ENCODE results near the gene PRKD3. TPM values are rescaled to one million over a fixed set of nuclear protein-coding genes. Genes with fewer than 3 reads are reported as not detected.

Gene PRKD3
- total and polyA plus RNA-seq, 2 donors (not counting 1 experiment from before 2014, with no cell fraction given), result 48.0 to 67.7 TPM

DNA sequence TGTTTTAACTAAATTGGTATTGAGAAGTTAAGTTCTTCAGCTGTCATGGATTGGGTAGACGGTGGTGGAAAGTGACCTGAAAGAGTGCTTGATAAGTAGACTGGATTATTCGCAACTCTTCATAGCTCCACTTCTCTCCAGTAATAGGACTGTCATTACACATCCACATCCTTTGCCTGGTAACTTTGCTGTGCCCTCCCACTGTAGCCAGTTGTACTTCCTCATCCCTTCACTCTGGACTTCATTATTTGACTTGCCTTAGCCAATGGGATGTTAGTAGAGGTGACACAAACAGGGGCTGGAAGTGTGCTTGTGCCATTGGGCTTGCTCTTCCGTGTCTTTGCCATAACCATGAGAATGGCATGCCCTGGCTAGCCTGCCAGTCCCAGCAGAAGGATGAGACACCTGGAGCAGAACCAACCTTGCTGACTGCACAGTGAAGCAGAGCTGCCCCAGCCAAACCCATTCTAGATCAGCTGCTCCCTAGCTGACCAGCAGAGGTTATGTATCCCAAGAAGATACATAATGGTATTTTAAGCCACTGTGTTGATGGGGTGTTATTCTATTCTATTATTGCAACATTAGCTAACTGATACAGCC is 36.7 kb upstream of the PRKD3 start:
- Histone ChIP-seq H3K9ac (ENCODE audit: insufficient read depth, low read length) (no peak overlapping the region), H3K27ac (ENCODE audit: insufficient read depth, low read length) (no peak overlapping the region), H4K20me1 (ENCODE audit: control insufficient read depth, extremely low read depth, insufficient read depth, low read length) (no peaks in the 10 kb centered on the region), H3K4me3 (replicated peaks in 1 of 4; ENCODE audit: control extremely low read depth in 1 of 4, insufficient read depth in 1 of 4, low read depth in 3 of 4, low read length in 4 of 4) (no peak overlapping the region), H3K27me3 (ENCODE audit: control insufficient read depth, insufficient read depth, low read length) (peaks cover 2% of the 10 kb centered on the region), H3K4me1 (ENCODE audit: control insufficient read depth, extremely low read depth, insufficient read depth, low read length) (no peaks in the 10 kb centered on the region), H2AFZ (ENCODE audit: low read length) (no peak overlapping the region), H3K79me2 (ENCODE audit: control insufficient read depth, insufficient read depth, low read length) (no peaks in the 10 kb centered on the region), H3K9me3 (ENCODE audit: control insufficient read depth, insufficient read depth, low read depth, low read length) (no peaks in the 10 kb centered on the region), H3K4me2 (ENCODE audit: extremely low read depth, insufficient read depth, low read length) (no peak overlapping the region), H3K36me3 (ENCODE audit: control insufficient read depth, insufficient read depth, low read length) (no peaks in the 10 kb centered on the region)
- no peak for DNase-seq (ENCODE audit: low read depth in 2 of 2)
- TF ChIP-seq, protein P1, sequence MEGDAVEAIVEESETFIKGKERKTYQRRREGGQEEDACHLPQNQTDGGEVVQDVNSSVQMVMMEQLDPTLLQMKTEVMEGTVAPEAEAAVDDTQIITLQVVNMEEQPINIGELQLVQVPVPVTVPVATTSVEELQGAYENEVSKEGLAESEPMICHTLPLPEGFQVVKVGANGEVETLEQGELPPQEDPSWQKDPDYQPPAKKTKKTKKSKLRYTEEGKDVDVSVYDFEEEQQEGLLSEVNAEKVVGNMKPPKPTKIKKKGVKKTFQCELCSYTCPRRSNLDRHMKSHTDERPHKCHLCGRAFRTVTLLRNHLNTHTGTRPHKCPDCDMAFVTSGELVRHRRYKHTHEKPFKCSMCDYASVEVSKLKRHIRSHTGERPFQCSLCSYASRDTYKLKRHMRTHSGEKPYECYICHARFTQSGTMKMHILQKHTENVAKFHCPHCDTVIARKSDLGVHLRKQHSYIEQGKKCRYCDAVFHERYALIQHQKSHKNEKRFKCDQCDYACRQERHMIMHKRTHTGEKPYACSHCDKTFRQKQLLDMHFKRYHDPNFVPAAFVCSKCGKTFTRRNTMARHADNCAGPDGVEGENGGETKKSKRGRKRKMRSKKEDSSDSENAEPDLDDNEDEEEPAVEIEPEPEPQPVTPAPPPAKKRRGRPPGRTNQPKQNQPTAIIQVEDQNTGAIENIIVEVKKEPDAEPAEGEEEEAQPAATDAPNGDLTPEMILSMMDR (conservative IDR thresholded peaks at IDR 0.05 in 1 of 2, IDR thresholded peaks at IDR 0.05 in 1 of 2; ENCODE audit: low read depth in 1 of 2, low read length in 2 of 2), result no peak
- no peak for TF ChIP-seq EZH2 (IDR thresholded peaks at IDR 0.05; ENCODE audit: low read length, missing control alignments)

DNA sequence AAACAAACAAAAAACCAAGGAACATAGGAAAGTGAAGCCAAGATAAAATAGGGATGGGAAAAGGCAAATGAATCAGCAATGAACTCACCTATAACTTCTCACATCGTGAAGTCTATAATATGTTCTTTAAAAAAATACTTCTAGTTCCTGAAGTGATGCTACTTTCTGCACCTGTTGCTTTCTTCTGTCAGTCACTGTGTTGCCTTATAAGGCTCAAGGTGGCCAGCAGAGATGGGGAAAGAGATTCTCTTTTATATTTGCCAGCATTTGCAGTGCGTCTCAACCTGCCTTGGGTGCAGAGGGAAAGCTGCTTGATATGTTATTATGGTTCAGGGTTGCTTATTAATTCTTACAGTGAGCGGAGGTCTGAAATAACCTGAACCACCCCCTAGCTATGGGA is 33.8 kb upstream of the PRKD3 start:
- peaks cover 2% of the 10 kb centered on the region for H3K27me3 ChIP-seq (ENCODE audit: control insufficient read depth, insufficient read depth, low read length)

DNA sequence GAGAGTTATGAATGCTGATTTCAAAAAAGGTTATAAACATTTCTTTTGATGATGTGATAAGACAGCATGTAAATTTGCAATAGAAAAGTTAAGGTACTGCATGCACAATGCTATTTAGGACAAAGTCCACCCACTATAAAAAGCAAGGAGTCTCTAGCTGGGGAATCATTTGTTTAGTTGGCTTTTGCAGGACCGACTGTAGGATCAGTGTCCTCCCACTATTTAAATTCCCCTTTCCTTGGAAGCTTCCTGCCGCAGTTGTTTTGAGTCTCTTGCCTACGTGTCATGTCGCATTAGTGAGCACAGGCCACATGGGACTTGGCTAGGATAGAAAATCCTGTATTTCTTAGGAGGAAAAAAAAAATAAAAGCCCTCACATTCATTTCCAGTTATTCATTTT is 32.9 kb upstream of the PRKD3 start:
- peaks cover 2% of the 10 kb centered on the region for H3K27me3 ChIP-seq (ENCODE audit: control insufficient read depth, insufficient read depth, low read length)

More for the DNA sequence above, 33.8 kb upstream of the PRKD3 start:
- no peak for DNase-seq (ENCODE audit: low read depth in 2 of 2)
- H3K9me3 ChIP-seq (ENCODE audit: control insufficient read depth, insufficient read depth, low read depth, low read length), result no peaks in the 10 kb centered on the region
- no peaks in the 10 kb centered on the region for H3K79me2 ChIP-seq (ENCODE audit: control insufficient read depth, insufficient read depth, low read length)
- H3K4me3 ChIP-seq (replicated peaks in 1 of 4; ENCODE audit: control extremely low read depth in 1 of 4, insufficient read depth in 1 of 4, low read depth in 3 of 4, low read length in 4 of 4), result no peak overlapping the region
- H4K20me1 ChIP-seq (ENCODE audit: control insufficient read depth, extremely low read depth, insufficient read depth, low read length), result no peaks in the 10 kb centered on the region
- H2AFZ ChIP-seq (ENCODE audit: low read length), result no peak overlapping the region
- H3K4me1 ChIP-seq (ENCODE audit: control insufficient read depth, extremely low read depth, insufficient read depth, low read length), result no peaks in the 10 kb centered on the region
- H3K9ac ChIP-seq (ENCODE audit: insufficient read depth, low read length), result no peak overlapping the region
- no peak overlapping the region for H3K4me2 ChIP-seq (ENCODE audit: extremely low read depth, insufficient read depth, low read length)
- H3K27ac ChIP-seq (ENCODE audit: insufficient read depth, low read length), result no peak overlapping the region
- TF ChIP-seq, protein P1 (conservative IDR thresholded peaks at IDR 0.05 in 1 of 2, IDR thresholded peaks at IDR 0.05 in 1 of 2; ENCODE audit: low read depth in 1 of 2, low read length in 2 of 2), result no peak
- TF ChIP-seq EZH2 (IDR thresholded peaks at IDR 0.05; ENCODE audit: low read length, missing control alignments), result no peak
- H3K36me3 ChIP-seq (ENCODE audit: control insufficient read depth, insufficient read depth, low read length), result no peaks in the 10 kb centered on the region

More for the DNA sequence above, 32.9 kb upstream of the PRKD3 start:
- Histone ChIP-seq H3K36me3 (ENCODE audit: control insufficient read depth, insufficient read depth, low read length) (no peaks in the 10 kb centered on the region), H3K4me1 (ENCODE audit: control insufficient read depth, extremely low read depth, insufficient read depth, low read length) (no peaks in the 10 kb centered on the region), H3K9ac (ENCODE audit: insufficient read depth, low read length) (no peak overlapping the region), H3K4me2 (ENCODE audit: extremely low read depth, insufficient read depth, low read length) (no peak overlapping the region), H3K27ac (ENCODE audit: insufficient read depth, low read length) (no peak overlapping the region), H3K9me3 (ENCODE audit: control insufficient read depth, insufficient read depth, low read depth, low read length) (no peaks in the 10 kb centered on the region), H3K4me3 (replicated peaks in 1 of 4; ENCODE audit: control extremely low read depth in 1 of 4, insufficient read depth in 1 of 4, low read depth in 3 of 4, low read length in 4 of 4) (no peak overlapping the region), H2AFZ (ENCODE audit: low read length) (no peak overlapping the region), H3K79me2 (ENCODE audit: control insufficient read depth, insufficient read depth, low read length) (no peaks in the 10 kb centered on the region), H4K20me1 (ENCODE audit: control insufficient read depth, extremely low read depth, insufficient read depth, low read length) (no peaks in the 10 kb centered on the region)
- DNase-seq (ENCODE audit: low read depth in 2 of 2), result no peak
- no peak for TF ChIP-seq EZH2 (IDR thresholded peaks at IDR 0.05; ENCODE audit: low read length, missing control alignments)
- TF ChIP-seq, protein P1 (conservative IDR thresholded peaks at IDR 0.05 in 1 of 2, IDR thresholded peaks at IDR 0.05 in 1 of 2; ENCODE audit: low read depth in 1 of 2, low read length in 2 of 2), result no peak

All from fibroblast of lung (primary cell).